Body of pancreas (tissue), 4 donors: Measurements from ENCODE around the gene DHRS7B.

Source experiments
- CTCF ChIP-seq, 7 experiments: fragments of 450-650 bp in 4 of 7; fragments of 200-600 bp in 3 of 7; sonication (generic) in 3 of 7; IDR thresholded peaks; one replicate each; pipeline ENCODE4 v1.5.1; 2016 to 2019; ENCODE audit warnings: antibody characterized with exemption in 7 of 7
- POLR2A ChIP-seq, 3 donors: fragments of 450-650 bp; IDR thresholded peaks; one replicate each; pipeline ENCODE4 v1.6.1; 2016; ENCODE audit warnings: antibody characterized with exemption in 3 of 3, mild to moderate bottlenecking in 2 of 3

- TF ChIP-seq CTCF (IDR thresholded peaks at IDR 0.05) (peak in 5 of 7 experiments; percentile 11 to 38 (median 36)), POLR2A (IDR thresholded peaks at IDR 0.05) (no peak)
These were observed 113.1 kb downstream of the DHRS7B start for GRCh38 chr17:21239680-21240368.
